HG02678 (cell line): ENCODE measurements around the gene LRFN2.

ENCODE experiments used
- ATAC-seq: cut with Tn5 transposase; IDR thresholded peaks from one replicate; pipeline ENCODE4 v1.9.1; 2021; ENCODE audit warnings: mild to moderate bottlenecking, moderate library complexity; ENCODE audit not compliant: unreplicated experiment

Gene LRFN2

DNA sequence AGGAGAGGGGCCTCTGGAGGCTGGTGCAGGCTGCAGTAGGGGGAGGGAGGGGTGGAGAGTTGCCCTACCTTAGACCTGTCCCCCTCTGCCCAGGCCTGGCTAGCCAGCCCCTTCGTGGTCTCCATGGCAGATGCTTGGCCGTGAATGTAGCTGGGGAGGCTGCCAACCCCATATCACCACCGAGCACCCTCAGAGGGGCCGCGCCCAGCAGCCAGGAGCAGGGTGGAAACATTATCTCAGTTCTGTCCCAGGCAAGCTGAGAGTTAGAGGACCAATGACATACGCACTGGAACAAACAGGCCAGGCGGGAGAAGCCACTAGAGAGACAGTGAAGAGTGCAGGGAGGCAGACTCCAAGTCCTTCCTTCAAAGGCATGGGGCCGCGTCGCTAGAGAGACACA lies 66.5 kb downstream of the LRFN2 start:
- no peak for ATAC-seq

DNA sequence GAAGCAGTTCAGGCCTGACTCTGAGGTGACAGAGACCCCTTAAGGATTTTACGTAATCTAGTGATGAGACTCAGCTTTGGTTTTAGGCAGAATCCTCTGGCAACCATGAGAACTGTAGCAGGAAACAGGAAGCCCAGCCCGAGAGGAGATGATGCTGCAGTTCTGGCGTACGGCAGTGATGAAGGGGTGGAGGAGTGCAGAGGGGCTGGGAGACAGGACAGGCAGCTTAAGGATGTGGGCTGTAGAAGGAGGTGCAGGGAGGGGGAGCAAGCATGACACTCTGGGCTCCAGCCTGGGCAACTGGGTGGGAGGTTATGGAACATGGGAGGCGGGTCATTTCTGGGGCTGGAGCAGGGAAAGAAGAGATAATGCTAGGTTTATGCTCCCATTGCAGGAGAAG lies 67.1 kb downstream of the LRFN2 start:
- no peak for ATAC-seq

DNA sequence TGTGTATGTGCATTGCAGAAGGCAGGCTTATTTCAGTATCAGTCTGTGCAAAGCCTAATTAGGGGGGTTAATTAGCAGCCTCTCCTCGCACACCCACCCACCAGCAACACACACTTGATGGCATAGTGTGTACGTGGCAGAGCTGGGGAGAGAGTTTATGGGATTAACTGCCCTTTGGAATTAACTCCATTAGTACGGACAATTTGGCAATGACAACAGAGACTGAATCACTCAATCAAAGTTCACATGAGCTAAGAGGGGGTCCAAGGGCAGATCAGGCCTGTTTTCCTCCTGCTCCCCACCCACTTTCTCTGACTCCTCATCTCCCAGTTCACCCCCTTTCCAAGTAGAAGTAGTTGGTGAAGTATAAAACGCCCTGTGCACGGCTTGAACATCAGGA lies 69.5 kb downstream of the LRFN2 start:
- ATAC-seq, result no peak

DNA sequence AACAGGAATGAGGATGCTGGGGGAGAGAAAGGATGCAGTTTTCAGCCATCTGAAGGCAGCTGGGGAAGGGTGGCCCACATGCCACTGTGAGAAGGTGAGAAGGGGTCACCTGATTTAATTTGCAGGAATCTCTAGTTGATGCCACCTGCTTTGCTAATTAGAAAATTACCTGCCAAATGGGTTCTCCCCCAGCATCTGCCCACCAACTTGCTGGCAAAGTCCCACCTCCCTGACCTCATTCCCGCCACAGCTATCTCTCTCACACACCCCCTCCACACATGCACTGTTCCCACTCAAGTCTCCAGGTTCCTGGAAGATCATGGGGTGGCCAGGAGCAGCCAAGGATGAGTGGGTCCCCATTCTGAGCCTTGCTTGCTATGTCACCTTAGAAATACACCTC lies 70.7 kb downstream of the LRFN2 start:
- ATAC-seq, result no peak

DNA sequence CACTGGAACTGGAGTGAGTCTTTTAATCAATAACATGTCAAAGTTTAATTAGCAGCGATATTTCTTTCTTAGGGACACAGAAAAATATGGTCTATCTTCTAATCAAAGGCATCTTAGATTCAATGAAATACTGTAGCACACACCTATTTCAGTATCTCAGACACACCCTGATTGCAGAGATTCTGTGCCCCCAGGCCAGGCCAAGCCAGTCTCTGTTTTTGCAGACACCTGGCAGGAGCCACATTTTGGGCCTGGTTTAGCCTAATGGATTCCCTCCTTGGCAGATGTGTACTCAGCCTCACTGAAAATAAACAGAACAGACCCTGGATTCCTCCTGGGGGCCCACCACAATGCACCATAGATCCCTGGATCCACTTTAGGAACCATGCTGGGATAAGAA lies 74.8 kb downstream of the LRFN2 start:
- ATAC-seq, result no peak

DNA sequence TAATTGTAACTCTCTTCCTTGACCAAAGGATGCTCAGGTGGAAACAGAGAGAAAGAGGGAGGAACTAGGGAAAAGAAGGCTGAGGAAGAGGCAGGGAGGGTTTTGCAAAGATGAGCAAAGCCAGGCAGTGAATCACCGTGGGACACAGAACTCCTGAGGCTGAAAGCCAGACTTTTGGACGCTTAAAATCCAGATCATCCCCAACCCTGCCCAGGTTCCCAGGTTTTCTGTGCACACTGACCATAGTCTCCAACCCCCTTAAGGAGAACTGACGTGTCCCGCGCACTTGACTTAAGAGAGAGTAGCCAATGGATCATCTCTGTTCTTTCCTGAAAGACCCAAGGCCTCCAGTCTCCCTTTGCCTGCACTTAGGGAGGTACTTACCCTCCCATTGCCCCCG lies 75.3 kb downstream of the LRFN2 start:
- no peak for ATAC-seq

DNA sequence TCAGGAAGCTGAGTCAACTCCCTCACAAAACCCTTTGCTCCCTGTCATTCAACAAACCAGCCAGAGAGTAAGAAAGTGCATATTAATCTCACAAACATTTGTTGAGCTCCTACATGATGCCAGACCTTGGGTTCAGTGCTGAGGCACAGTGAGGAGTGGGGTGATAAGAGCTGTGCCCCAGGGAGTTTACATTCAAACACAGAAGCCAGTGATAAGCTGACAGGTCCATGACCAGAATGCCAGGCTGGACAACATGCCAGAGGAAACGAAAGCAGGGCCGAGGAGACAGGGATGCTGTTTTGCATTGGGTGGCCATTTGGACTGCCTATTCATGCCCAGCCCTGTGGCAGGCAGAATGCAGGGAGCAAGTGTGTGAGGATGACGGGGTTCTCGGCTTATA lies 76.7 kb downstream of the LRFN2 start:
- no peak for ATAC-seq

DNA sequence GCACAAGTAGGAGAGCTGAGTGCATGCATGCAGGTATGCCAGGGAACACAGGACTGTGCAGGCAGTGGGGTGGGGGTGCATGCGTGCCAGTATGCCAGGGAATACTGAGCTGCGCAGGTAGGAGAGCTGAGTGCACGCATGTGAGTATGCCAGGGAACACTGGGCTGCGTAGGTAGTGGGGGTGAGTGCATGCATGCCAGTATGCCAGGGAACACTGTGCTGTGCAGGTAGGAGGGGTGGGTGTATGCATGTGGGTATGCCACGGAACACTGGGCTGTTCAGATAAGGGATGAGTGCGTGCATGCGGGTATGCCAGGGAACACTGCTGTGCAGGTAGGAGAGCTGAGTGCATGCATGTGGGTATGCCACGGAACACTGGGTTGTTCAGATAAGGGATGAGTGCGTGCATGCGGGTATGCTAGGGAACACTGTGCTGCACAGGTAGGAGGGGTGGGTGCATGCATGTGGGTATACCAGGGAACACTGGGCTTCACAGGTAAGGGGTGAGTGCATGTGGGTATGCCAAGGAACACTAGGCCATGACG lies 77.4 kb downstream of the LRFN2 start:
- ATAC-seq, result no peak

DNA sequence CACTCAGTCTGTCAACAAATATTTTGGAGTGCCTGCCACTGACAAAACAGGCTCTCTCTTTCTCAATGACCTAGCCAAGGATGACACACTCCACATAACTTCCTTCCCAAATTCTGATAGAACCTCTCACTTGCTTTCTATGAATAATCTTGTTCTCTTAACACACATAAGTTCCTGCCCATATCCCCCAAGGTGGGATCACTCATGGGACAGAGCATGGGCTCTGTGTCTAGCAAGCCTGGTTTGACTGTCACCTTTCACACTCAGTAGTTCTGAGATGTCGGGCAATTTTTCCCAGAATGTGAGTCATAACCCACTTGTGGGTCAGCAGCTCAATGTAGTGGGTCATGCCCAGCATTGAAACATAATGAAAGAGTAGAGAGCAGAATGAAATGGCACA lies 78.1 kb downstream of the LRFN2 start:
- ATAC-seq, result no peak

DNA sequence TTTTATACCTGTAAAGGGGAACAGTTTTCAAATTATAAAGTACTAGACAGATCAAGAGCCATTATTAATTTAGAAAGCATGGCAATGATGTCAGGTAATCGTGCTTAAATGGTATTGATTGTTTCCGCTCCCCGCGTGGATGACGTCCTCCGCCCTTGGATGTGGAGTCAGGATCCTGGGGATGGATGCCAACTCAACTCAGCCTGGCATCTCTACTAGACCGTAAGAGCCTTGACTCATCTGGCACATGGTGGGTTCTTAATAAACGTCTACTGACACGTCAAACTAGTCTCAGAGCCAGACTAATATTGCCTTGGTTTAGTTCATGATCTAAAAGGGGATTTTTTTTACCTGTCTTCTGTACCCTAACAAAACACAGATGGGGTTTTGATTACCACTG lies 80.2 kb downstream of the LRFN2 start:
- no peak for ATAC-seq

DNA sequence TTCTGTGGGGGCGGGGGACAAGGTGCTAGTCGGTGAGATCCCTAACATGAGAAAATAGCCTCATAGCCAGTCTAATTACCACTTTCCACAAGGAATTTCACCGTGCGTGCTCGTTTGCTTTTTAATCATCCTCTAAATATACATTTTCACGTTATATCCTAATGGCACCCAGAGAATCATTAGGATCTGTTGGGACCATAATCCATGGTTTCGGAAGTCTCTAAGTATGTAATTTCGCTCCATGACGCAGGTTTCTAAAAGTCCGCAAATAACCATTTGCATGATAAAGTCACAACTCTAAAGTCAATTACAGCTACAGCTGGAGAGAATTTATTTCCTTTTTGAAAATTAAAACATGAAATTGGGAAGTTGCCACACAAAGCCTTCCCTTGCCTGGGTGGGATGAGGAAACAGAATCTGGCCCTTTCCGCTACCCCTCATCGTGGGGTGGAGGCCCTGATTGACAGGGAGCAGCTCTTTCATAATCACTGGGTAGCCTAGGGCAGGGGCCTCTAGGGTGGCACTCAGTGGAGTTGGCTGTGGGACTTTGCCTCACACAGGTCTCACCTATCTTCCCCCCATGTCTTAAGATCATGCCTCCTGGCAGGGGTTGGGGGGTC lies 81.9 kb downstream of the LRFN2 start:
- ATAC-seq, result no peak

DNA sequence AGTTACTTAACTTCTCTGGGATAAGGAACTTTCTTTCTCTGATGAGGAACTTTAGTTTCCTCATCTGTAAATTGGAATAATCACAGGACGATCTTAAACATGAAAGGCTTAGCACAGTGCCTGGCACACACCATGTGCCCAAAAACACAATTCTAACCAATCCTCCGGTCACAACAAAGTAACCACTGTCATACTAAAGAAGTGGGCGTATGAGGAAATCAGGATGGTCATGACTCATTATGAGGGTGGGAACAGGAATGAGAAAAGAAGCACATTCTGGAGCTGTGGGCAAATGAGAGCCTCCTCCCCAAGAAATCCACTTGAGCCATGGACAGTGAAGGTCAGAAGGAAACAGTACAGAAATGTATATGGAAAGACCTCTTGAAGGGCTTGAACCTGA lies 82.9 kb downstream of the LRFN2 start:
- ATAC-seq, result no peak

DNA sequence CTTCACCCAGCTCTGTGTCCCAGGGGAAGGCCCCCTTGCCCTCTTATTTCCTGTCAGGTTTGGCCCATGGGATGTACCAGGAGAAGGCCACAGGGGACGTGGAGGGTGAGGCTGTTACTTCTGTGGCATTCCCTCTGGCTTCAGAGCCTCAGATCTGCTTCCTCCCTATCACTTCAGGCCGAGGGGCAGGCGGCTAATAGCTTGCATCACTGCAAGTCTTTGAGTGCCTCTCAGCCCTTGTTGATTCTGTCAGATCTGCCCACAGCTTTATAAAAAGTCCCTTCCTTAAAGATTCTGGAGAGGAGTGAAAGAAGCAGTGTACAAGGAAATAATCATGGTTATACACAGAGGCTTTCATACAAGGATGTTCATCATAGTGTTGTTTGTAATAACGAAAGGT lies 86.9 kb downstream of the LRFN2 start:
- ATAC-seq, result no peak

DNA sequence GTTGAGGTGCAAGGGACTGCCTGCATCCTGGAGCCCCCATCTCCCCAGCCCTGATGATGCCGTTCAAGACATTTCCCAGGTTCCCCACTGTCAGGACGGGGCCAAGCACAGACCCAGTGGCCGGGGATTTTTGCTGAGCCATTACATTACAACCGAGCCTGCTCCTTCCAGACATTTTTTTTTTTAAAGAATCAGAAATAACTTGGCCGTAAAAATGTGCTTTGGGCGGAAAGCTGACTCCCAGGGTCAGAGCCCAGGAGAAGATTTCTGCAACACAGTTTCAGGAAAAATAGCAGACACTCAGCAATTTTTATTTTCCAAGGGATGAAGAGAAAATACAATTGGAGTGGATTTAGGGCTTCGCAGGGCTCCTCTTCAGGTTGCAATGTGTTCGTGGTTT lies 87.9 kb downstream of the LRFN2 start:
- ATAC-seq, result no peak

DNA sequence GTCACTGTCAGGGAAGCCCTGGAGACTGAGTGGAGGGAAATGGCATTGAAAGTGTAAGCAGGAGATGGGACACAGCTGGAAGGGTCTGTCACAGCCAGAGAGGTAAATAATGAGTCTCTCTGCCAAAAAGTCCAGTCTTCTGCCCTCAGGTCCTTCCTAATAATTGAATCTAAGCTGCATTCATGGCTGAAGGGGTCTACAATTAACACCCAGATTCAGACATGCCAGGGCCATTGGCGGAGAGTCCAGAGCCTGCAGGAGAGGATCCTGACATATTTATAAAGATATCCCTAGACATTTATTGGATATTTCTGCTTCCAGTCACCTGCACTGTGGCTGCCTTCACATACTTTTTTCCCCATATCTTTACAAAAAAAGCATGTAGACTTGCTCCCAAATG lies 89.0 kb downstream of the LRFN2 start:
- ATAC-seq, result no peak

DNA sequence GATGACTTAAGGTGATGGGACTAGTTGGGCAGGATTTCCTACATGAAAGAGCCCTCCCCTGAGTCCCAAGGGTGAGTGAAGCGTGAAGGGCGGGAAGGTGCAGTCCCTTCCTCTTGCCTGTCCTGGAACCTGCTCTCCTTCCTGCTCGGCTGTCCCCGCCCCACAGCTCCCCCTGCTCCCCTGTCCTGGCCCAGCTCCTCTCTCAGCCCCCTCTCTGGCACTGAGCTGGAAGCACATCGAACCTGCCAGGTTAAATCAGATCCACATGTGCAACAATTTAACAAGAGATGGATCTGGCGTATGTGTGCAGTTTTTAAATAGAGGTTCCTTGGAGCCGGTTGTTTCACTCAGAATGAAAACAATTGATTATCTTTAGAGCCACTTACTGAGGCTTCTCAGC lies 95.0 kb downstream of the LRFN2 start:
- no peak for ATAC-seq

DNA sequence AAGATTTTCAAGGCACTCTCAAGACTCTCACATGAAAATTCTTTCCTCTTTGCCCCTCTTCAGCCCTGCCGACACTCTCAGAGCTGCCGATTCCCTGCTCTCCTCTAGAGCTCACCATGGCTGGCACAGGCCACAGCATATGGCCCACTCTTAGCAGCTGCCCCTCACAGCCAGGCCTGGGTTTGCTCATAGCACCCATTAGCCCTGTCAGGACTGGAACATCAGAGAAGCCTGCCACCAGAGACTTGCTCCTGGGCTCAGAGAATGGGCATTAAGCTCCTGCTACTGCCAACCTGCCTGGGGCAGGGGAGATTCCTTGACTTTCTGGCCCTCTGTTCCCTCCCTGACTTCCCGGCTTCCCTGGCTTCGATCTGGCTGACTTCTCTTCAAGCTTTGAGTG lies 96.7 kb downstream of the LRFN2 start:
- no peak for ATAC-seq

DNA sequence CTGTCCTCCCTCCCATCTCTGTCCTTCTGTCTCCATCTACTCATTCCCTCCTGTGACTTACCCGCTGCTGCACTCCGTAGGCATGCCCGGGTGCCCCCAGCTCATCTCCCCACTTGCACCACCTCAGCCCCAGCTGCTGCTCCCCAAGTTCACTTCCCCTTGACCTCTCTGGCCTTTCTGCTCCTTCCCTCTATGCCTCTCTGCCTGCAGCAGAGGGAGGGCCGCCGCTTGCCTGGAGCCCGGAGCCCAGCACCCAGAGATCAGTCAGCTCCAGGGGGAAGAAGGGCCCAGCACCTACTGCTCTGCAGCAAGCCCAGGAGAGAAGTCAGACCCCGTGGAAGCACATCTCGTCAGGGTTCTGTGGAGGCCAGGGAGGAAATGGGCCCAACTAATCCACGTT lies 97.4 kb downstream of the LRFN2 start:
- ATAC-seq, result no peak

DNA sequence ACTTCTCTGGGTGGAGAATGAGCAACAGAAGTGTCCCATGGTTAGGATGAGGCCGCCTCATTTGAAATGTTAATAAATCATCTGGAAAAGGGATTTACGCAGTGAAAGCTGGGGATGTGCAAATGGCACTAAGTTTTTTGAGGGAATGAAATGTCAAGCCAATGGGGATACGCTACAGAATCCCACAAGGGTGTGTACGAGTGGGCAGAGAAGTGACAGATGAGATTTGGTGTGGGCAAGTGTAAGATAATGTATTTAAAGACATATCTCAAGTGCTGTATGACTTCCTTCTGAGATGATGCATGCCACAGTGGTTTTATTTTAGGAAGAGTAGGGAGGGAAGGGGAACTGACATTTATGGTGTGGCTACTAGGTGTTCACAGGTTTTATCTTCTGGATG lies 100.6 kb downstream of the LRFN2 start:
- ATAC-seq, result no peak

DNA sequence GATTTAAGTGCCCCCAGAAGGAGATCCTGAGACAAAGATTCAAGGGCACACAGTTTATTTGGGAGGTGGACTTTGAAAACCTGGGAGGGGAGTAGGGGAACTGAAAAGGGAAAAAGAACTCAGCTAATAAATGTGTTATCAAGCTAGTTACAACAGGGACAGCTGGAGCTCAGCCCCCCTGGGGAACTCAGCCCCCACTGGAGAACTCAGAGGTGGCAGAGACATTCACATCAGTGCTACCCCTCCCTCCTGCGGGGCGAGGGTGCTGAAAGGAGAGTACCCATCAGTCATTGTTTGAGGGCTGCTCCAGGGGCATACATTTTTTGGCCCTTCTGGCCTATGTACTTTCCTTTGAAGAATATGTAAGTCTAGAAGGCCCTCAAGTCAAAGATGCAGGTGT lies 101.4 kb downstream of the LRFN2 start:
- no peak for ATAC-seq

DNA sequence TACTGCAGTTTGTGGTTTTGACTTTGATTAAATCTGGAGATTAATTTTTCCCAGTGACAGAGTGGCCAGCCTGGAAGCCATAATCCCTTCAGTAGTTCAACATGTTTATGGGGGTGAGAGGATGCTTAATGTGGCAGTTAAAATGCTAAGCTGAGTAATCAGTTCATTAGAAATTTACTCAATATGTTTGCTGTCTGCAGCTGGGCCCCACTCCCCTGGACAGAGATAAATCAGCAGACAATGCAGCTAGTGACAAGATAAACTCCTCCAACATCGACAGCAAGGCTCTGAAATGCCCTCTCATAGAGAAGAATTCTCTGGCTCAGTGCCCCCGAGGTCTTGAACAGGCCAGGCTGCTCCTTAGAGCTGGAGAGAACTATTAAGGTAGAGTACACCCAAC lies 101.9 kb downstream of the LRFN2 start:
- no peak for ATAC-seq

DNA sequence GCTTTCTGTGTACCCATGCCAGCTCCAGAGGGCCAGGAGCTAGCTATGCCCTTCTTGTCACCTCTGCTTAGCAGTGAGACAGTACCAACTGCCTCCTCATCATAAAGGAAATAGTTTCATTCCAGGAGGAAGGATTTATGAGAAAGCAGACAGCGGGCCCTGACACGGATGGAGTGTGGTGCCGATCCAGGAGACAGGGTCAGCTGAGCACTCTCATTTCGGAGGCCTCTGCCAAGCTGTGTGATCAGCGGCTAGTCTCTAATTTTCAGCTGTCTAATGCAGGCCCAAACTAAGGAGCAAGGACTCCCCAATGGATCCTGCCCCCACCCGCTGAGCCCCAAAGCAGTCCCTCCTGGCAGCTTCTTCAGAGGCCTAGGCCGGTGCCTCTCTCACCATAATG lies 103.1 kb downstream of the LRFN2 start:
- no peak for ATAC-seq

DNA sequence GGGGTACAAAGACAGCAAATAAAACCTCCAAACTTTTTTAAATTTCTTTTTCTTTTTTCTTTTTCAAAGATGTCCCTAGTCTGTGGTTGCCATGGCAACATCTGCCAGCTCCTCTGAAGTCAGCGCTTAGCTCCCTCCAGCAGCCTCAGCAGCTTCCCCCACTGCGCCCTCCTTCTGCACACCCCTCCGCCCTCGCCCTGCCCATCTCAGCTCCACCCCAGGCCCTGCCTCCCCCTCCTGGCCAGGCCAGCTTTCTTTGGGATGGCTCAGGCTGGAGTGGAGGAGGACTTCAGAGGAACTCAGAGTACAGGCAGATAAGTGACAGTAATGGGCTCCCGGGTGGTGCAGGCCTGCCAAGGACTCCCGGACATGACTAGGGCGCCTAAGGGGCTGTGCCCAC lies 104.6 kb downstream of the LRFN2 start:
- no peak for ATAC-seq
